ENCODE results near the gene SUN3. TPM values are rescaled to one million over a fixed set of nuclear protein-coding genes. Genes with fewer than 3 reads are reported as not detected.

Gene SUN3
- total RNA-seq, 1 donor from 2014 or later = not detected

DNA sequence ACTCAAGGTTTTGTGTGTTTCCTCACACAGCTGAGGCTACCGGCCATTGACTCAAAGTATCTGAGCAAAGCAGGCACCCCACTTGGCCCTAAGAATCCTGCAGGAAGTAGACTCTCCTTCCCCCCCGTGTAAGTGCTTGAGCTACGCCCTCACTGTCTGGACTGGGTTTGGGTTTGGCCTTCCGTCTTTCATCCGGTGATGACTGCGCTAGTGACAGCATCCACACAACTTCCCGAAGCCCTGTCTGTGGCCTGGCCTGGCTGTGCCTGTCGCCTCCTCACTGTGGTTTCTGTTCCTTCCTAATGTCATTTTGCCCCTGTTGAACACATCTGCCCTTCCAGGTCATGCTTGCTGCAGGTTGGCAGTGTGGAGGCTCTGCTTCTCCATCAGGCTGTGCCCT is 20.9 kb upstream of the SUN3 start:
- peaks cover 0 to 5% (median 2%) of the 10 kb centered on the region in 3 donors for H3K27me3 ChIP-seq (ENCODE audit: control insufficient read depth in 3 of 3, insufficient read depth in 3 of 3, low read length in 3 of 3)
- no peak overlapping the region for H3K27ac ChIP-seq (ENCODE audit: low read depth, low read length)
- H3K9ac ChIP-seq (ENCODE audit: low read depth in 1 of 3, low read length in 3 of 3) = no peak overlapping the region
- no peaks in the 10 kb centered on the region for H3K9me3 ChIP-seq (ENCODE audit: control insufficient read depth in 3 of 3, low read length in 3 of 3)
- no peak overlapping the region for H3K4me3 ChIP-seq (ENCODE audit: low read length in 3 of 3)
- H3K4me1 ChIP-seq (ENCODE audit: control insufficient read depth in 3 of 3, insufficient read depth in 3 of 3, low read length in 3 of 3) = no peaks in the 10 kb centered on the region
- no peaks in the 10 kb centered on the region for H3K36me3 ChIP-seq (ENCODE audit: control insufficient read depth in 3 of 3, insufficient read depth in 3 of 3, low read length in 3 of 3)

DNA sequence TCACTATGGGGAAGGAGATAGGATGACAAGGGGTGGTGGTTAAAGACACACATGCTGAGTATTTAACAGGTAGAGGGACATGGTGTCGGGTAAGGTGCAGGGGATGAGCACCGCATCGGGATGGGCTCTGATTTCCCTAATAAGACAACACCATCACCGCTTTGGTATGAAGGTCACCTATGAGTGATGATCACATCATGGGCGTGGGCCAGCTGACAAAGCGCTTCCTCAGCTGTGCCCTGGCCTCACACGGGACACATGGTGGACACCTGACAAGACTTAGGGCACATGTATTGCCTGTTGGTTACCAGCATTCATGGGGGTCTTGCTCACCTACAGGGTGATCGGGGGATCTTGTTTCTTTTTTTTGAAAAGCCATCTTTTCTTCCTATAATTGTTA is 19.2 kb upstream of the SUN3 start:
- Histone ChIP-seq H3K9me3 (ENCODE audit: control insufficient read depth in 3 of 3, low read length in 3 of 3) (no peaks in the 10 kb centered on the region), H3K4me1 (ENCODE audit: control insufficient read depth in 3 of 3, insufficient read depth in 3 of 3, low read length in 3 of 3) (no peaks in the 10 kb centered on the region), H3K27me3 (ENCODE audit: control insufficient read depth in 3 of 3, insufficient read depth in 3 of 3, low read length in 3 of 3) (peaks cover 0 to 5% (median 2%) of the 10 kb centered on the region in 3 donors), H3K27ac (ENCODE audit: low read depth, low read length) (no peak overlapping the region), H3K36me3 (ENCODE audit: control insufficient read depth in 3 of 3, insufficient read depth in 3 of 3, low read length in 3 of 3) (no peaks in the 10 kb centered on the region), H3K9ac (ENCODE audit: low read depth in 1 of 3, low read length in 3 of 3) (no peak overlapping the region), H3K4me3 (ENCODE audit: low read length in 3 of 3) (no peak overlapping the region)

DNA sequence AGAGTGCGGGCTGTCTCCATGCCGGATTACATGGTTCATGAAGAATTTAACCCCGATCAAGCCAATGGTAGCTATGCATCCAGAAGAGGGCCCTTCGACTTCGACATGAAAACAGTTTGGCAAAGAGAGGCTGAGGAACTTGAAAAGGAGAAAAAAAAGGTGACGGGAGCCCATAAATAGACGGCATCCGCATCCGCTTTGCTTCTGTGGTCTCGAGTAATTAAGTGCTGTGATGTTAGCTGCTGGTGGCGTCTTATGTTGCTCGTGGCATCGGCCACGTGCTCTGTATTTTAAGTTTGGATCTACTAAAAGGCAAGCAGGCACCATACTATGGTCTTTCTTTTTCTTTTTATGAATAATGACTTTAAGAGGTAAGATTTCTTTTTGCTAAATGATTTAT is 17.6 kb upstream of the SUN3 start:
- Histone ChIP-seq H3K27me3 (ENCODE audit: control insufficient read depth in 3 of 3, insufficient read depth in 3 of 3, low read length in 3 of 3) (peaks cover 0 to 5% (median 2%) of the 10 kb centered on the region in 3 donors), H3K4me1 (ENCODE audit: control insufficient read depth in 3 of 3, insufficient read depth in 3 of 3, low read length in 3 of 3) (no peaks in the 10 kb centered on the region), H3K4me3 (ENCODE audit: low read length in 3 of 3) (no peak overlapping the region), H3K27ac (ENCODE audit: low read depth, low read length) (no peak overlapping the region), H3K36me3 (ENCODE audit: control insufficient read depth in 3 of 3, insufficient read depth in 3 of 3, low read length in 3 of 3) (no peaks in the 10 kb centered on the region), H3K9ac (ENCODE audit: low read depth in 1 of 3, low read length in 3 of 3) (no peak overlapping the region), H3K9me3 (ENCODE audit: control insufficient read depth in 3 of 3, low read length in 3 of 3) (no peaks in the 10 kb centered on the region)

DNA sequence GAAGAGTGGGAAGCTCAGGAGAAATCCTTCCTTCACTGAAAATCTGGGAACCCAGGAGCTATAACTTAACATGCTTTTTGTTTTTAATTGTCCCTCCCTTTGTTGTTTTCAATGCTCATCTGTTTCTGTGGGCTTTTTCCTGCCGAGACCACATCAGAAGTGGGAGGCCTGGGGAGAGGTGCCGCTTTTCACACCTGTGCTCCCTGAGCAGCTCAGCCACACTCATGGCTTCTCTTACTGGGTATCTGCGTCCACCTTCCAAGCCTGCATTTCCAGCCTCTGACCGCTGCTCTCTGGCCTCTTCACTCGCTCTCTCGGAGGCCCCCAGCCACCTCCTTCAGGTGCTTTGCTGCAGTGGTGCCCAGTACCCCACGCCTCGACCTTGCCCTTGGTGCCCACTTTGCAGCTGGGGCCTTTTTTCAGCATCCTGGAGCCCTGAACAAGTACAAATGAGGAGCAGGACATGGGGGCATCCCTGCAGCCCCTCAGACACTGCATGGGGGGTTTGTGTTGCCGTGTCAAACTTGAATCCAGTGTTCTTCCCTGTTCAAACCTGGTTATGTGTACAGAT is 16.4 kb upstream of the SUN3 start:
- peaks cover 0 to 5% (median 2%) of the 10 kb centered on the region in 3 donors for H3K27me3 ChIP-seq (ENCODE audit: control insufficient read depth in 3 of 3, insufficient read depth in 3 of 3, low read length in 3 of 3)
- no peak overlapping the region for H3K27ac ChIP-seq (ENCODE audit: low read depth, low read length)
- no peak overlapping the region for H3K9ac ChIP-seq (ENCODE audit: low read depth in 1 of 3, low read length in 3 of 3)
- H3K36me3 ChIP-seq (ENCODE audit: control insufficient read depth in 3 of 3, insufficient read depth in 3 of 3, low read length in 3 of 3) = no peaks in the 10 kb centered on the region
- no peaks in the 10 kb centered on the region for H3K9me3 ChIP-seq (ENCODE audit: control insufficient read depth in 3 of 3, low read length in 3 of 3)
- H3K4me3 ChIP-seq (ENCODE audit: low read length in 3 of 3) = no peak overlapping the region
- no peaks in the 10 kb centered on the region for H3K4me1 ChIP-seq (ENCODE audit: control insufficient read depth in 3 of 3, insufficient read depth in 3 of 3, low read length in 3 of 3)

DNA sequence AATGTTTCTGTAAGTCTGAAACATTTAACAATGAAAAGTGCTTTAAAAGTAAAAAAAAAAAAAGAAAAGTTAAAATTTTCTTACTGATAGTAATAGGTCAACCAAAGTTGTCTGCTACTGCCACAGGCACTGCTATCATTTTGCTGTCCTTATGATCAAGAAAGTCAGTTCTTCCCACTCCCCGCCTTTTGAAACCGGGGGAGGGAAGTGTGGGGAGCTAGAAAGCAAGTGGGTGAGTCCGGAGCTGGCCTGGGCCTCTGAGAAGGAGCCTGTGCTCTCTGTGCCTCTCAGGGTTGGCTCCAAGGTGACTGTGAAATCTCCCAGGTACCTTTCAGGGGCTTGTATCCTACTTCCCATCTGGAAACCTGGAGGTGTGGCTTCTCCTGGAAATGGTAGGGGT is 13.7 kb upstream of the SUN3 start:
- Histone ChIP-seq H3K27ac (ENCODE audit: low read depth, low read length) (no peak overlapping the region), H3K27me3 (ENCODE audit: control insufficient read depth in 3 of 3, insufficient read depth in 3 of 3, low read length in 3 of 3) (peaks cover 0 to 2% (median under 1%) of the 10 kb centered on the region in 3 donors), H3K36me3 (ENCODE audit: control insufficient read depth in 3 of 3, insufficient read depth in 3 of 3, low read length in 3 of 3) (no peaks in the 10 kb centered on the region), H3K9ac (ENCODE audit: low read depth in 1 of 3, low read length in 3 of 3) (no peak overlapping the region), H3K4me1 (ENCODE audit: control insufficient read depth in 3 of 3, insufficient read depth in 3 of 3, low read length in 3 of 3) (no peaks in the 10 kb centered on the region), H3K4me3 (ENCODE audit: low read length in 3 of 3) (no peak overlapping the region), H3K9me3 (ENCODE audit: control insufficient read depth in 3 of 3, low read length in 3 of 3) (no peaks in the 10 kb centered on the region)

DNA sequence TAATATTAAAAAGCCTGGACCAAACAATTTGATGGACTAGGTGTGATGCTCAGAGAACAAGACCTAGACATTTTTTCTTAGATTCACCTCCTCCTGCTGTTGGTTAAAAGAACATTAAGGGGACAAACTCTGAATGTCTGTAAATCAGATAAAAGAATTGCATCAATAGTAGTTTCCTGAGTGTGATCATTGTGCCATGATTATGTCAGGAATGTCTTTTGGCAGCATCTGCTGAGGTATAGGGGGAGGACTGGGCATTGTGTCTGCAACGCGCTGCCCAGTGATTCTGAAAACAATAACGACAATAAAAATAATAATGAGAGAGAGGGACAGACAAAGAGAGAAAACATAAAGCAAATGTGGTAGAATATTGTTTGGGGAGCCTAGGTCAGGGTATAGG is 13.3 kb upstream of the SUN3 start:
- Histone ChIP-seq H3K27ac (ENCODE audit: low read depth, low read length) (no peak overlapping the region), H3K4me1 (ENCODE audit: control insufficient read depth in 3 of 3, insufficient read depth in 3 of 3, low read length in 3 of 3) (no peaks in the 10 kb centered on the region), H3K4me3 (ENCODE audit: low read length in 3 of 3) (no peak overlapping the region), H3K9ac (ENCODE audit: low read depth in 1 of 3, low read length in 3 of 3) (no peak overlapping the region), H3K9me3 (ENCODE audit: control insufficient read depth in 3 of 3, low read length in 3 of 3) (no peaks in the 10 kb centered on the region), H3K27me3 (ENCODE audit: control insufficient read depth in 3 of 3, insufficient read depth in 3 of 3, low read length in 3 of 3) (peaks cover 0 to 2% (median 0%) of the 10 kb centered on the region in 3 donors), H3K36me3 (ENCODE audit: control insufficient read depth in 3 of 3, insufficient read depth in 3 of 3, low read length in 3 of 3) (no peaks in the 10 kb centered on the region)

DNA sequence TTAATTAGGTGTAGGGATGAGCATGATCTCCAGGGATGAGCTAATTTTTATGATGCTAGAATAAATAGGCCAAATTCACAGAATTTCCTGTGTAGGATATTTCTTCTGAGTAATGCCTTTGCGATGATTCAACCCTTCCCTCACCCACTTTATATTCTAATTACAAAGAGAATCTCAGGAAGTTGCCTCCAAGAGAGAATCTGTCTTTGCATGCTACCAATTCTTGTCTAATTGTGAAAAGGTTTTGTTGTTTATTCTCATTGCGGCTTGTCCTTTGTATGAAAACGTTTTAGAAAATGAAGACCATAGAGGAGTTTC is 12.7 kb upstream of the SUN3 start:
- no peak overlapping the region for H3K9ac ChIP-seq (ENCODE audit: low read depth in 1 of 3, low read length in 3 of 3)
- H3K9me3 ChIP-seq (ENCODE audit: control insufficient read depth in 3 of 3, low read length in 3 of 3) = no peaks in the 10 kb centered on the region

DNA sequence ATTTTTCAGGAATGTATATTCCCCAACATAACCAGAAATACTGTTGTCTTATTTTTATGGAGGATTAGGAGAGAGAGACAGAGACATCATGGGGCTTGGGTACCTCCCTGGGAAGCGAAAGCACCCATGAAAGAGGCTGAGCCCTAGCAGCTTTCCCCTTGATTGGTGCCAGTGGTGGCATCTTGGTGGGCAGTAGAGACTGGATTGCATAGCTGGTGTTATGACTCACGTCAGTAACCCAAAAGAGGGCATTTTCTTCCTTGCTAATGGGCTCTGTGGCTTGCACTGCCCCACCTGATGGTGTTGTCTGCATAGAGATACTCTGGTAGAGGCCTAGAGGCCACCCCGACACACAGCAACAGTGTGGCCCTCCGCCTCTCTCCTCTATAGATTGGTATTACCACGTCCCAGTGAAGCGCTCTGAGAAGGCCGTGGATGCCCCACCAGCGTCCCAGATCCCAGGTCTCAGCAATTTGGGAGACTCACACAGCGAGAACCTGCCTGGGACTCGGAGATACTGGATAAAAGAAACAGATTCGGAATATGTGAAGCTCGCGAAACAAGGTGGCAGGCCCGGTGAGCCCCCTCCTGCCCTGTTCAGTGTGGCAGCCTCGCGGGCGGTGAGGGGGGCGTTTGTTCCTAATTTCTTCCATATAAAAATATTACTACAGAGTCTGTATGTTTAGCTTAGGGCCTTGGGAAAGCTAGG is 12.2 kb upstream of the SUN3 start:
- no peaks in the 10 kb centered on the region for H3K9me3 ChIP-seq (ENCODE audit: control insufficient read depth in 3 of 3, low read length in 3 of 3)
- H3K4me1 ChIP-seq (ENCODE audit: control insufficient read depth in 3 of 3, insufficient read depth in 3 of 3, low read length in 3 of 3) = peaks cover 1 to 2% (median 2%) of the 10 kb centered on the region in 3 donors
- H3K4me3 ChIP-seq (ENCODE audit: low read length in 3 of 3) = no peak overlapping the region
- H3K27ac ChIP-seq (ENCODE audit: low read depth, low read length) = no peak overlapping the region
- H3K27me3 ChIP-seq (ENCODE audit: control insufficient read depth in 3 of 3, insufficient read depth in 3 of 3, low read length in 3 of 3) = peaks cover 4 to 11% (median 7%) of the 10 kb centered on the region in 3 donors
- no peak overlapping the region for H3K9ac ChIP-seq (ENCODE audit: low read depth in 1 of 3, low read length in 3 of 3)
- H3K36me3 ChIP-seq (ENCODE audit: control insufficient read depth in 3 of 3, insufficient read depth in 3 of 3, low read length in 3 of 3) = no peaks in the 10 kb centered on the region

More for the DNA sequence above, 12.7 kb upstream of the SUN3 start:
- Histone ChIP-seq H3K27ac (ENCODE audit: low read depth, low read length) (no peak overlapping the region), H3K4me3 (ENCODE audit: low read length in 3 of 3) (no peak overlapping the region), H3K27me3 (ENCODE audit: control insufficient read depth in 3 of 3, insufficient read depth in 3 of 3, low read length in 3 of 3) (peaks cover 2 to 6% (median 3%) of the 10 kb centered on the region in 3 donors), H3K4me1 (ENCODE audit: control insufficient read depth in 3 of 3, insufficient read depth in 3 of 3, low read length in 3 of 3) (no peaks in the 10 kb centered on the region), H3K36me3 (ENCODE audit: control insufficient read depth in 3 of 3, insufficient read depth in 3 of 3, low read length in 3 of 3) (no peaks in the 10 kb centered on the region)

DNA sequence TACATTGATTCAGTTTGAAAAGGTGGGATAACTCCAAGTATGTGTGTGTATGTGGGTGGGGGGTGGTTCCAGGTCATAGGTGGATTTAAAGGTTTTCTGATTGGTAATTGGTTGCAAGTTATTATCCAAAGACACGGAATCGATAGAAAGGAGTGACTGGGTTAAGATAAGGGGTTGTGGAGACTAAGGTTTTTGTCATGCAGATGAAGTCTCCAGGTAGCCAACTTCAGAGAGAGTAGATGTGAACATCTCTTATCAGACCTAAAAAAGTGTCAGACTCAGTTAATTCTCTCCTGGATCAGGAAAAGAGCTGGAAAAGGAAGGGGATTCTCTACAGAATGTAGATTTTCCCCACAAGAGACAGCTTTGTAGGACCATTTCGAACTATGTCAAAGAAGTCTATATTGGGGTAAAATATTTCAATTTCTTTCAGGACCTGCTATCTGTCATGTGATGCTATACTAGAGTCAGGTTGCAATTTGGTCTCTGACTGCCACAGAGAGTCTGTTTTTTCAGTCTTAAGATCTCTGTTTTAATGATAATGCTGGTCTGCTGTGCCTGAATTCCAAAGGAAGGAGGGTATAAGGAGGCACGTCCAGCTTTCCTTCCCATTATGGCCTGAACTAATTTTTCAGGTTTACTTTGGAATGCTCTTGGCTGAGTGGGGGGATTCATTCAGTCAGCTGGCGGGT is 10.1 kb upstream of the SUN3 start:
- H3K27me3 ChIP-seq (ENCODE audit: control insufficient read depth in 3 of 3, insufficient read depth in 3 of 3, low read length in 3 of 3) = peaks cover 12 to 24% (median 18%) of the 10 kb centered on the region in 3 donors
- H3K4me1 ChIP-seq (ENCODE audit: control insufficient read depth in 3 of 3, insufficient read depth in 3 of 3, low read length in 3 of 3) = peaks cover 8 to 10% (median 10%) of the 10 kb centered on the region in 3 donors
- H3K36me3 ChIP-seq (ENCODE audit: control insufficient read depth in 3 of 3, insufficient read depth in 3 of 3, low read length in 3 of 3) = no peaks in the 10 kb centered on the region
- no peaks in the 10 kb centered on the region for H3K9me3 ChIP-seq (ENCODE audit: control insufficient read depth in 3 of 3, low read length in 3 of 3)
- no peak overlapping the region for H3K9ac ChIP-seq (ENCODE audit: low read depth in 1 of 3, low read length in 3 of 3)
- no peak overlapping the region for H3K4me3 ChIP-seq (ENCODE audit: low read length in 3 of 3)
- H3K27ac ChIP-seq (ENCODE audit: low read depth, low read length) = no peak overlapping the region

DNA sequence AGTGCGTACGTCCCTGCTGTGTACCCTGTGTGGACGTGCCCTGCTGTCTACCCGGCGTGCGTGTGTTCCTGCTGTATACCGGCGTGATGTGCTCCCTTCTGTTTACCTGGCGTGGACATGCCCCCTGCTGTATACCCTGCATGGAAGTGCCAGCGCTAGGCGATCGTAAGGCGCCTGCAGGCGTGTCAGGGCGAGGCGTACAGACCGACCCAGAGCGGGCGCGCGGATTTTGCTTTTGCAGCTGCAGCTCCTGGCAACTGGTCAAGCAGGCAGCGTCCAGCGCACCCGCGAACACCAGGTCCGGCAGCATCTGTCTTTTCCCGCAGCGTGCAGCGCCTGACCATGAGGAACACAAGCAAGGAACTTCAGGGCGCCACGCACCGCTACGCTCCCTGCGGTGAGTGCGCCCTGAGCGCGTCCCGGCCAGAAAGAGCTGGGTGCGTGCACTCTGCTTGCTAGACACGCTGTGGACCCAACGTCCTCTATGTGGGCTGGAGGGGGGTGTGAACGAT is 7.1 kb upstream of the SUN3 start:
- peaks cover 20 to 28% (median 22%) of the 10 kb centered on the region in 3 donors for H3K27me3 ChIP-seq (ENCODE audit: control insufficient read depth in 3 of 3, insufficient read depth in 3 of 3, low read length in 3 of 3)
- no peak overlapping the region for H3K27ac ChIP-seq (ENCODE audit: low read depth, low read length)
- H3K9ac ChIP-seq (ENCODE audit: low read depth in 1 of 3, low read length in 3 of 3) = peak overlapping the region in 1 of 3 donors; percentile 25
- no peaks in the 10 kb centered on the region for H3K36me3 ChIP-seq (ENCODE audit: control insufficient read depth in 3 of 3, insufficient read depth in 3 of 3, low read length in 3 of 3)
- no peaks in the 10 kb centered on the region for H3K9me3 ChIP-seq (ENCODE audit: control insufficient read depth in 3 of 3, low read length in 3 of 3)
- peak overlapping the region; percentile 70 to 74 (median 72) for H3K4me3 ChIP-seq (ENCODE audit: low read length in 3 of 3)
- peaks cover 8 to 10% (median 10%) of the 10 kb centered on the region in 3 donors for H3K4me1 ChIP-seq (ENCODE audit: control insufficient read depth in 3 of 3, insufficient read depth in 3 of 3, low read length in 3 of 3)
